Karpas-422 (cell line): ENCODE measurements around the gene STX2. TPM values are rescaled to one million over a fixed set of nuclear protein-coding genes. Genes with fewer than 3 reads are reported as not detected.

ENCODE experiments used
- DNase-seq: peaks from one replicate; pipeline ENCODE4 v3.0.0-alpha.2; 2015
- H2AFZ ChIP-seq: fragments of 200-600 bp; sonication (generic); 2 replicates; pipeline ENCODE4 v1.6.1; 2014; ENCODE audit warnings: antibody characterized with exemption, low read length, mixed read lengths
- H3K27ac ChIP-seq: fragments of 200-600 bp; sonication (generic); 2 replicates; pipeline ENCODE4 v1.5.1; 2014; ENCODE audit warnings: mild to moderate bottlenecking, low read length, moderate library complexity
- H3K27me3 ChIP-seq: fragments of 200-600 bp; sonication (generic); 2 replicates; pipeline ENCODE4 v1.6.1; 2014; ENCODE audit warnings: low read length, mixed read lengths
- H3K36me3 ChIP-seq: fragments of 200-600 bp; sonication (generic); 2 replicates; pipeline ENCODE4 v1.6.1; 2014; ENCODE audit warnings: low read length, mixed read lengths; ENCODE audit not compliant: insufficient read depth
- H3K4me1 ChIP-seq: fragments of 200-600 bp; sonication (generic); 2 replicates; pipeline ENCODE4 v1.6.1; 2014; ENCODE audit warnings: mild to moderate bottlenecking, low read length, mixed read lengths
- H3K4me2 ChIP-seq: fragments of 200-600 bp; sonication (generic); 2 replicates; pipeline ENCODE4 v1.6.1; 2014; ENCODE audit warnings: low read length, low read depth, mild to moderate bottlenecking; ENCODE audit not compliant: poor library complexity, severe bottlenecking
- H3K4me3 ChIP-seq: fragments of 200-600 bp; sonication (generic); 2 replicates; pipeline ENCODE4 v1.5.1; 2014; ENCODE audit warnings: mild to moderate bottlenecking, antibody characterized with exemption, low read length, mixed read lengths
- H3K79me2 ChIP-seq: fragments of 200-600 bp; sonication (generic); 2 replicates; pipeline ENCODE4 v1.6.1; 2014; ENCODE audit warnings: mild to moderate bottlenecking, low read length, mixed read lengths
- H3K9ac ChIP-seq: fragments of 200-600 bp; sonication (generic); 2 replicates; pipeline ENCODE4 v1.6.0; 2014; ENCODE audit warnings: low read length
- H3K9me2 ChIP-seq: fragments of 200-600 bp; sonication (generic), shearing (Covaris generic); replicated peaks from 2 replicates; pipeline ENCODE4 v1.6.0; 2014; ENCODE audit warnings: mild to moderate bottlenecking, low read length, moderate library complexity; ENCODE audit not compliant: insufficient read depth
- H3K9me3 ChIP-seq: fragments of 300-700, 200-600 bp; sonication (generic); 2 replicates; pipeline ENCODE4 v1.6.1; 2014; ENCODE audit warnings: low read length, mixed read lengths
- H4K20me1 ChIP-seq: fragments of 200-600 bp; sonication (generic); 2 replicates; pipeline ENCODE4 v1.6.1; 2014; ENCODE audit warnings: mild to moderate bottlenecking, antibody characterized with exemption, low read length, low read depth; ENCODE audit not compliant: insufficient read depth
- total RNA-seq: library from RNA; depleted of rRNA; stranded (reverse); fragments of >200 nt; shearing (Covaris generic); gene quantifications from 2 replicates; pipeline ENCODE4 v1.2.3, GENCODE V29; 2014; ENCODE audit warnings: low replicate concordance

Gene STX2
- total RNA-seq, 1 experiment from 2014 or later, result 19.2 TPM

GRCh38 chr12:130809791-130810190 lies 29.3 kb downstream of the STX2 start:
- Histone ChIP-seq H3K27ac (no peak overlapping the region), H3K9me2 (no peaks in the 10 kb centered on the region), H3K36me3 (no peaks in the 10 kb centered on the region), H3K79me2 (peaks cover 11% of the 10 kb centered on the region; the same call in 1 of the 2 replicates), H3K27me3 (no peaks in the 10 kb centered on the region), H2AFZ (no peak overlapping the region), H3K9ac (no peak overlapping the region), H3K9me3 (no peaks in the 10 kb centered on the region), H3K4me3 (no peak overlapping the region), H3K4me2 (no peak overlapping the region), H3K4me1 (peaks cover 18% of the 10 kb centered on the region), H4K20me1 (0 out of 2 replicates have a peak, but pooled peaks cover 2% of the 10 kb centered on the region)
- DNase-seq, result no peak

- Histone ChIP-seq H2AFZ (no peak overlapping the region), H3K27me3 (no peaks in the 10 kb centered on the region), H4K20me1 (0 out of 2 replicates have a peak, but pooled peaks cover 2% of the 10 kb centered on the region), H3K4me1 (no peaks in the 10 kb centered on the region), H3K79me2 (no peaks in the 10 kb centered on the region), H3K4me2 (no peak overlapping the region), H3K36me3 (peaks cover 8% of the 10 kb centered on the region; the same call in 1 of the 2 replicates), H3K9me2 (no peaks in the 10 kb centered on the region), H3K9ac (no peak overlapping the region), H3K27ac (no peak overlapping the region), H3K4me3 (no peak overlapping the region), H3K9me3 (no peaks in the 10 kb centered on the region)
- DNase-seq, result no peak
These were observed 31.7 kb downstream of the STX2 start for GRCh38 chr12:130807309-130807708.

- Histone ChIP-seq H4K20me1 (0 out of 2 replicates have a peak, but pooled peaks cover 2% of the 10 kb centered on the region), H3K4me2 (no peak overlapping the region), H3K9me2 (no peaks in the 10 kb centered on the region), H3K36me3 (peaks cover 8% of the 10 kb centered on the region; the same call in 1 of the 2 replicates), H3K4me3 (no peak overlapping the region), H3K79me2 (no peaks in the 10 kb centered on the region), H3K27me3 (no peaks in the 10 kb centered on the region), H3K9ac (no peak overlapping the region), H3K9me3 (no peaks in the 10 kb centered on the region), H3K27ac (no peak overlapping the region), H2AFZ (no peak overlapping the region), H3K4me1 (no peaks in the 10 kb centered on the region)
- no peak for DNase-seq
These were observed 32.5 kb downstream of the STX2 start for GRCh38 chr12:130806574-130806973.

GRCh38 chr12:130805635-130806034 lies 33.4 kb downstream of the STX2 start:
- Histone ChIP-seq H3K36me3 (peaks cover 15% of the 10 kb centered on the region; the same call in 1 of the 2 replicates), H3K9me3 (no peaks in the 10 kb centered on the region), H3K4me2 (no peak overlapping the region), H3K4me1 (no peaks in the 10 kb centered on the region), H2AFZ (no peak overlapping the region), H3K9me2 (no peaks in the 10 kb centered on the region), H3K9ac (no peak overlapping the region), H3K27me3 (no peaks in the 10 kb centered on the region), H3K79me2 (no peaks in the 10 kb centered on the region), H4K20me1 (0 out of 2 replicates have a peak, but pooled peaks cover 2% of the 10 kb centered on the region), H3K4me3 (no peak overlapping the region), H3K27ac (no peak overlapping the region)
- no peak for DNase-seq

GRCh38 chr12:130804216-130804615 lies 34.8 kb downstream of the STX2 start:
- Histone ChIP-seq H4K20me1 (0 out of 2 replicates have a peak, but pooled peaks cover 2% of the 10 kb centered on the region), H3K4me1 (no peaks in the 10 kb centered on the region), H2AFZ (no peak overlapping the region), H3K4me3 (no peak overlapping the region), H3K4me2 (no peak overlapping the region), H3K79me2 (no peaks in the 10 kb centered on the region), H3K9me3 (no peaks in the 10 kb centered on the region), H3K36me3 (peaks cover 16% of the 10 kb centered on the region; the same call in 1 of the 2 replicates), H3K9me2 (no peaks in the 10 kb centered on the region), H3K27ac (no peak overlapping the region), H3K9ac (no peak overlapping the region), H3K27me3 (no peaks in the 10 kb centered on the region)
- DNase-seq, result no peak

- Histone ChIP-seq H2AFZ (no peak overlapping the region), H3K9ac (no peak overlapping the region), H3K4me1 (no peaks in the 10 kb centered on the region), H3K79me2 (no peaks in the 10 kb centered on the region), H3K36me3 (peaks cover 16% of the 10 kb centered on the region; the same call in 1 of the 2 replicates), H3K9me2 (no peaks in the 10 kb centered on the region), H3K27ac (no peak overlapping the region), H4K20me1 (0 out of 2 replicates have a peak, but pooled peaks cover 2% of the 10 kb centered on the region), H3K4me2 (no peak overlapping the region), H3K9me3 (no peaks in the 10 kb centered on the region), H3K27me3 (no peaks in the 10 kb centered on the region), H3K4me3 (no peak overlapping the region)
- DNase-seq, result no peak
These were observed 35.3 kb downstream of the STX2 start for GRCh38 chr12:130803702-130804101.

GRCh38 chr12:130800312-130800711 lies 38.7 kb downstream of the STX2 start:
- no peaks in the 10 kb centered on the region for H3K79me2 ChIP-seq
- no peak overlapping the region for H3K4me2 ChIP-seq
- H3K27ac ChIP-seq, result no peak overlapping the region
- H3K9me2 ChIP-seq, result no peaks in the 10 kb centered on the region
- H3K9ac ChIP-seq, result no peak overlapping the region
- H3K4me3 ChIP-seq, result no peak overlapping the region
- no peaks in the 10 kb centered on the region for H3K27me3 ChIP-seq
- no peak overlapping the region for H2AFZ ChIP-seq
- 0 out of 2 replicates have a peak, but pooled peaks cover 2% of the 10 kb centered on the region for H4K20me1 ChIP-seq
- H3K36me3 ChIP-seq, result peaks cover 21% of the 10 kb centered on the region; the same call in 1 of the 2 replicates
- H3K9me3 ChIP-seq, result no peaks in the 10 kb centered on the region
- no peaks in the 10 kb centered on the region for H3K4me1 ChIP-seq
- no peak for DNase-seq

- no peak for DNase-seq
- Histone ChIP-seq H3K27me3 (no peaks in the 10 kb centered on the region), H3K9ac (no peak overlapping the region), H3K4me3 (no peak overlapping the region), H3K9me3 (no peaks in the 10 kb centered on the region), H3K27ac (no peak overlapping the region), H2AFZ (no peak overlapping the region), H3K9me2 (no peaks in the 10 kb centered on the region), H3K36me3 (peaks cover 19% of the 10 kb centered on the region; the same call in 1 of the 2 replicates), H3K79me2 (no peaks in the 10 kb centered on the region), H4K20me1 (no peaks in the 10 kb centered on the region), H3K4me1 (no peaks in the 10 kb centered on the region), H3K4me2 (no peak overlapping the region)
These were observed 40.0 kb downstream of the STX2 start for GRCh38 chr12:130799051-130799450.
